ENCODE data around the gene ST6GALNAC1.

The ST6GALNAC1 gene

DNA sequence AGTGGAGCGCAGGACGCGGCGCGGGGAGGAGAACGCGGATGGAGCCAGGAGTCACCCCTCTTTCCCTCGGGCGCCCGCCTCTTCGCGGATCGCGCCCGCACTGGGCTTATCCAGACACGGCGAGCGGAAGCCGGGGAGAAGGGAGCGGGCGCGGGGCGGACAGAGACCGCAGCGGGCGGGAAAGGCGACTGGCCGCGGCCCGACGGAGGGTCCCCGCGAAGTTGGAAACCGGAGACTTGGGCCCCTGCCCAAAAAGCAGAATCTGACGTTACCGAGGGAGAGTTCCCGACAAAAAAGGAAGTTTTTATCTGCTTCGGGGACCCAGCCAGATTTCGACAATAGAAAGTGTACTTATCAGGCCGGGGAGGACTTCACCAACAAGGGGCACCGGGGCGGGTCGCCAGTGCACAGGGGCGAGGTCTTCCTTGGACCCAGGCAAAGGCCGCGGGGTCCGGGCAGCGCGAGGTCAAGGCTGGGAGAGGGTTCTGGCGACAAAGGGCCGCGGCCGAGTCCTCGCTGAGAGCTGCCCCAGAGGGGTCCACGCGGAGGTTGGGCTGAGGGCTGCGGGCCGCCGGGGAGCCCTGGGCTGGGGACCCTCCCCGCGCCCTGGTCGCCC, 58.4 kb downstream of the ST6GALNAC1 start:
- in situ Hi-C loops (cut with MboI; ENCODE audit: low sequenced_read_pairs): no loop called here

- in situ Hi-C loops (cut with MboI; ENCODE audit: low sequenced_read_pairs): no loop called here
These were observed 59.0 kb downstream of the ST6GALNAC1 start for GRCh38 chr17:76584427-76585032.

DNA sequence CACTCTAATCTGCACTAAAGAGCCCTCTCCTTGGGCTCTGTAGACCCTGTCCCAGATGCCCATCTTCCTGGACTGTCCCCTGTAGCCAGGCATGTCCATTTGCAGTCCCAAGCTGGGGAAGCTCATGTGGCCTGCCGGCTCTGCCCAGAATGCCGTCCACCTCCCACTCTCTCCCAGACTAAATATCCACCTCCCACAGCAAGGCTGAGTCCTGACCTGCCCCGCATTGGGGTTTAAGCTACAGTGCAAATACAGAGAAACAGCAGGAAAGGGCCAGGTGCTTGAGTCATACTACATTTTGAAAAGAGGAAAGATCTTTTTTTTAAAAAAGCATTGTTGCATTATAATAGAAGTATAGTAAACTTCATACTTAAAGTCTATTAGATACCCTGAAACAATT, 60.9 kb downstream of the ST6GALNAC1 start:
- in situ Hi-C loops (cut with MboI; ENCODE audit: low sequenced_read_pairs): no loop called here

- in situ Hi-C loops (cut with MboI; ENCODE audit: low sequenced_read_pairs): no loop called here
These were observed 62.0 kb downstream of the ST6GALNAC1 start for GRCh38 chr17:76581515-76581914.

DNA sequence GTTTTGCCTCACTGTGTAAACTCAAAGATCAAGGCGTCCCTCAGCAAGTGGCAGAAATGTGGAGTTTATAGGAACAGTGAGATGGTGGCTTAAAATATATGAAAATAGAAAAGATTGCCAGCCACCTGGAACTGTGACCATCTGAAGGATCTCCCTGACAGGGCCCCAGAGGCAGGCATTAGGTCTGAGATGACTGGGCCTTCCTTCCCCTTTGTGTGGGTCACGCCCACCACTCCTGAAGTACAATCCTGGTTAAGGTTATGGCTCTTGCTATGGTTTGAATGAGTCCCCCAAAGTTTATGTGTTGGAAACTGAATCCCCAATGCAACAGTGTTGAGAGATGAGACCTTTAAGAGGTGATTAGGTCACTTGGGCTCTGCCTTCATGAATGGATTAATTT, 64.3 kb downstream of the ST6GALNAC1 start:
- in situ Hi-C loops (cut with MboI; ENCODE audit: low sequenced_read_pairs): no loop called here

DNA sequence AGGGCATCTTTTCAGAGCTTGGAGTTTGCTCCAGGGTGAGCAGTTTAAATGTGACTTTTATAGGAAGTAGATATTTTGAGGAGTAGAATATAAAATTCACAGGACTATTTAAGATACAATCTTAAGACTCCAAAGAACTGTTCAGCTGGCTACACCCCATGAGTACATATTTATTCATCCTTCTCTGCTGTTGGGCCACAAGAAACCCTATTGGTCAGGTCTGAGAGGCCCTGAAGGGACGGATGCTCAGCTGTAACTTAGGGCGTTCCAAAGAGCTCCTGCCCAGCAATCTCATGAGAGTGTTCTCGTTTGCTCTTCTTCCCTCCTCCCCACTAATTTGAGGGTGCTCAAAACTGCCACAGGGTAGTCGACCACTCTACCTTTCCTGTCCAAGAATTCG, 65.2 kb downstream of the ST6GALNAC1 start:
- in situ Hi-C loops (cut with MboI; ENCODE audit: low sequenced_read_pairs): no loop called here

GRCh38 chr17:76577876-76578275, 65.7 kb downstream of the ST6GALNAC1 start:
- in situ Hi-C loops (cut with MboI; ENCODE audit: low sequenced_read_pairs): no loop called here

DNA sequence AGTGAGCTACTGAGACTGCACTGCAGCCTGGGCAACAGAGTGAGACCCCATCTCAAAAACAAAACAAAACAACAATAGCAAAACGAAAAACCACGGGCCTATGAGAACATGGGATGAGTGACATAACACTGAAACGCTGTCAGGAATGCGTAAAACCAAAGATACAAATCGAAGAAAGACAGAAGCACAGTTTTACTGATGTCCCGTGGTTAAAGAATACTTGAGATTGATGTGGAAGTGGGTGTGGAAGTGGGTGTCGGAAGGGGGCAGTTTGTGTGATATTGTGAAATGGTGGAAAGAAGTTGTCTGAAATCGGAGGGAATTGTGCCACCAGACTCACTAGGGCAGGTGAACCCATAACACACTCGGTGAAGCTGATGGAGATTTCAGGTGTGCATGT, 67.4 kb downstream of the ST6GALNAC1 start:
- in situ Hi-C loops (cut with MboI; ENCODE audit: low sequenced_read_pairs): no loop called here

- in situ Hi-C loops (cut with MboI; ENCODE audit: low sequenced_read_pairs): no loop called here
These were observed 68.0 kb downstream of the ST6GALNAC1 start for GRCh38 chr17:76575570-76575969.

All from HL-60/S4 treated with retinoic acid at 250 ng/mL for 4 days and 3 days (cell line).